ENCODE measurements around the gene BHLHA15. TPM values are rescaled to one million over a fixed set of nuclear protein-coding genes. Genes with fewer than 3 reads are reported as not detected.

BHLHA15 gene
- polyA plus RNA-seq, 4 donors = 0.19 to 0.44 (median 0.29) TPM; not detected in 1

Other genes starting within 250 kb of the BHLHA15 start
- under 1 TPM in 1 of 4 donors, not detected in 3; 0.12 TPM for gene OCM2, start 221.2 kb upstream of the BHLHA15 start, polyA plus RNA-seq (ENCODE audit: insufficient read length in 4 of 4)
- 10 to 100 TPM; 13.6 to 14.8 (median 14.4) TPM for gene LMTK2, start 104.6 kb upstream of the BHLHA15 start, polyA plus RNA-seq (ENCODE audit: insufficient read length in 4 of 4)
- gene TECPR1, start 40.8 kb downstream of the BHLHA15 start, polyA plus RNA-seq (ENCODE audit: insufficient read length in 4 of 4) = 10 to 100 TPM; 15.7 to 18.0 (median 16.4) TPM
- 100 to 1,000 TPM in 3 of 4 donors, 10 to 100 TPM in 1; 97.0 to 113 (median 106) TPM for gene BRI3, start 70.2 kb downstream of the BHLHA15 start, polyA plus RNA-seq (ENCODE audit: insufficient read length in 4 of 4)
- gene BAIAP2L1, start 189.7 kb downstream of the BHLHA15 start, polyA plus RNA-seq (ENCODE audit: insufficient read length in 4 of 4) = 10 to 100 TPM; 12.5 to 17.0 (median 13.6) TPM